Measurements from ENCODE around the gene JADE1. TPM values are rescaled to one million over a fixed set of nuclear protein-coding genes. Genes with fewer than 3 reads are reported as not detected.
A peak's percentile ranks its signal among the peaks of the same experiment; 100 is the strongest.

JADE1 gene
- total RNA-seq, 1 experiment from 2014 or later = 30.2 TPM

- no peaks in the 10 kb centered on the region for H3K36me3 ChIP-seq (ENCODE audit: control insufficient read depth, insufficient read depth, low read length)
- H3K4me1 Mint-ChIP-seq (ENCODE audit: low read depth, unreplicated experiment) = peaks cover 42% of the 10 kb centered on the region
- no peak overlapping the region for H3K4me3 ChIP-seq (ENCODE audit: low read depth, low read length)
- peak overlapping the region; percentile 42 for H3K27ac Mint-ChIP-seq (ENCODE audit: unreplicated experiment)
- H3K27me3 Mint-ChIP-seq (ENCODE audit: insufficient read depth, unreplicated experiment) = no peaks in the 10 kb centered on the region
- BruUV-seq (replicated peaks) = no TSS peak
- no peaks in the 10 kb centered on the region for H3K27me3 ChIP-seq (replicated peaks; ENCODE audit: control insufficient read depth, insufficient read depth, low read length)
- CTCF ChIA-PET = no interaction called here
- H3K4me3 Mint-ChIP-seq (ENCODE audit: unreplicated experiment) = no peak overlapping the region
- H3K9me3 Mint-ChIP-seq (ENCODE audit: unreplicated experiment) = no peaks in the 10 kb centered on the region
- peaks cover 14% of the 10 kb centered on the region for H3K36me3 Mint-ChIP-seq (ENCODE audit: insufficient read depth, unreplicated experiment)
- POLR2A ChIA-PET = no interaction called here
- intact Hi-C loops (cut with micrococcal nuclease; ENCODE audit: unreplicated experiment) = no loop called here
- no peaks in the 10 kb centered on the region for H3K9me3 ChIP-seq
- no peak for TF ChIP-seq CTCF (IDR thresholded peaks at IDR 0.05; ENCODE audit: insufficient read depth in 1 of 2, low read depth in 1 of 2, low read length in 1 of 2, severe bottlenecking in 1 of 2, unreplicated experiment in 1 of 2)
- DNase-seq = no peak
- H3K4me1 ChIP-seq = peaks cover 54% of the 10 kb centered on the region
Measured at GRCh38 chr4:128827296-128827695, 17.8 kb downstream of the JADE1 start.

GRCh38 chr4:128830906-128831503, 21.5 kb downstream of the JADE1 start:
- no TSS peak for BruUV-seq (replicated peaks)
- no peak for DNase-seq
- CTCF ChIA-PET = no interaction called here
- H3K4me3 ChIP-seq (ENCODE audit: low read depth, low read length) = no peak overlapping the region
- H3K27me3 ChIP-seq (replicated peaks; ENCODE audit: control insufficient read depth, insufficient read depth, low read length) = no peaks in the 10 kb centered on the region
- peaks cover 31% of the 10 kb centered on the region for H3K4me1 Mint-ChIP-seq (ENCODE audit: low read depth, unreplicated experiment)
- no peaks in the 10 kb centered on the region for H3K9me3 ChIP-seq
- TF ChIP-seq CTCF (IDR thresholded peaks at IDR 0.05; ENCODE audit: insufficient read depth in 1 of 2, low read depth in 1 of 2, low read length in 1 of 2, severe bottlenecking in 1 of 2, unreplicated experiment in 1 of 2) = no peak
- H3K36me3 Mint-ChIP-seq (ENCODE audit: insufficient read depth, unreplicated experiment) = peaks cover 14% of the 10 kb centered on the region
- H3K4me1 ChIP-seq = peaks cover 23% of the 10 kb centered on the region
- H3K27me3 Mint-ChIP-seq (ENCODE audit: insufficient read depth, unreplicated experiment) = no peaks in the 10 kb centered on the region
- H3K27ac Mint-ChIP-seq (ENCODE audit: unreplicated experiment) = peak overlapping the region; percentile 38
- H3K4me3 Mint-ChIP-seq (ENCODE audit: unreplicated experiment) = peak overlapping the region; percentile 48
- intact Hi-C loops (cut with micrococcal nuclease; ENCODE audit: unreplicated experiment) = loop anchor here (1.0 kb wide), 1 partner anchor 19 kb away; no protein-coding TSS in a partner anchor
- H3K9me3 Mint-ChIP-seq (ENCODE audit: unreplicated experiment) = no peaks in the 10 kb centered on the region
- no peaks in the 10 kb centered on the region; the same call in 1 of the 2 replicates for H3K36me3 ChIP-seq (ENCODE audit: control insufficient read depth, insufficient read depth, low read length)
- POLR2A ChIA-PET = no interaction called here

GRCh38 chr4:128831531-128832242, 22.2 kb downstream of the JADE1 start:
- H3K4me3 ChIP-seq (ENCODE audit: low read depth, low read length) = no peak overlapping the region; the same call in 1 of the 2 replicates
- H3K27me3 ChIP-seq (replicated peaks; ENCODE audit: control insufficient read depth, insufficient read depth, low read length) = no peaks in the 10 kb centered on the region
- Mint-ChIP-seq H3K36me3 (ENCODE audit: insufficient read depth, unreplicated experiment) (peaks cover 12% of the 10 kb centered on the region), H3K27me3 (ENCODE audit: insufficient read depth, unreplicated experiment) (no peaks in the 10 kb centered on the region), H3K4me3 (ENCODE audit: unreplicated experiment) (peak overlapping the region; percentile 48), H3K27ac (ENCODE audit: unreplicated experiment) (peak overlapping the region; percentile 38), H3K9me3 (ENCODE audit: unreplicated experiment) (no peaks in the 10 kb centered on the region), H3K4me1 (ENCODE audit: low read depth, unreplicated experiment) (peaks cover 29% of the 10 kb centered on the region)
- ChIA-PET CTCF (no interaction called here), POLR2A (no interaction called here)
- DNase-seq = peak; percentile 21 to 40
- TSS peak; percentile 11 for BruUV-seq (replicated peaks)
- H3K4me1 ChIP-seq = peaks cover 22% of the 10 kb centered on the region
- no peaks in the 10 kb centered on the region; the same call in 1 of the 2 replicates for H3K36me3 ChIP-seq (ENCODE audit: control insufficient read depth, insufficient read depth, low read length)
- intact Hi-C loops (cut with micrococcal nuclease; ENCODE audit: unreplicated experiment) = loop anchor here (1.0 kb wide), 1 partner anchor 19 kb away; no protein-coding TSS in a partner anchor
- no peaks in the 10 kb centered on the region for H3K9me3 ChIP-seq
- no peak for TF ChIP-seq CTCF (IDR thresholded peaks at IDR 0.05; ENCODE audit: insufficient read depth in 1 of 2, low read depth in 1 of 2, low read length in 1 of 2, severe bottlenecking in 1 of 2, unreplicated experiment in 1 of 2)
